ENCODE results near the gene HAGH.
"Not testable (repeated sequence)": the region's sequence is repeated elsewhere in the genome, so short reads cannot be mapped to it uniquely, and the experiment has no call there.

HAGH gene

GRCh38 chr16:1810106-1810505, 16.5 kb downstream of the HAGH start:
- DNase-seq (ENCODE audit: low spot score): no peak

- no peak for DNase-seq (ENCODE audit: low spot score)
Measured at GRCh38 chr16:1809281-1809801, 17.3 kb downstream of the HAGH start.

- no peak for DNase-seq (ENCODE audit: low spot score)
Measured at GRCh38 chr16:1808691-1809090, 17.9 kb downstream of the HAGH start.

- no peak for DNase-seq (ENCODE audit: low spot score)
Measured at GRCh38 chr16:1807626-1808025, 19.0 kb downstream of the HAGH start.

- DNase-seq (ENCODE audit: low spot score): no peak
Measured at GRCh38 chr16:1800701-1801100, 25.9 kb downstream of the HAGH start.

- not testable (repeated sequence) for DNase-seq (ENCODE audit: low spot score)
Measured at GRCh38 chr16:1799263-1799662, 27.4 kb downstream of the HAGH start.

GRCh38 chr16:1794908-1795666, 31.5 kb downstream of the HAGH start:
- DNase-seq (ENCODE audit: low spot score): no peak

GRCh38 chr16:1794221-1794871, 32.3 kb downstream of the HAGH start:
- DNase-seq (ENCODE audit: low spot score): no peak

- DNase-seq (ENCODE audit: low spot score): no peak
Measured at GRCh38 chr16:1793578-1794220, 32.9 kb downstream of the HAGH start, which contains the start of gene IGFALS. TSS of gene IGFALS (minus strand) at chr16:1793705. CDS start at chr16:1793652, 53 bp downstream.

GRCh38 chr16:1792836-1793577, 33.6 kb downstream of the HAGH start:
- DNase-seq (ENCODE audit: low spot score): no peak

- no peak for DNase-seq (ENCODE audit: low spot score)
Measured at GRCh38 chr16:1791943-1792812, 34.4 kb downstream of the HAGH start.

- DNase-seq (ENCODE audit: low spot score): no peak
Measured at GRCh38 chr16:1791256-1791942, 35.2 kb downstream of the HAGH start.

GRCh38 chr16:1790611-1791255, 35.9 kb downstream of the HAGH start:
- DNase-seq (ENCODE audit: low spot score): no peak

GRCh38 chr16:1790261-1790610, 36.4 kb downstream of the HAGH start:
- no peak for DNase-seq (ENCODE audit: low spot score)

- DNase-seq (ENCODE audit: low spot score): no peak
Measured at GRCh38 chr16:1789643-1790045, 37.0 kb downstream of the HAGH start.

- no peak for DNase-seq (ENCODE audit: low spot score)
Measured at GRCh38 chr16:1788708-1789100, 37.9 kb downstream of the HAGH start.

- no peak for DNase-seq (ENCODE audit: low spot score)
Measured at GRCh38 chr16:1788095-1788707, 38.4 kb downstream of the HAGH start.

- DNase-seq (ENCODE audit: low spot score): no peak
Measured at GRCh38 chr16:1787322-1788094, 39.1 kb downstream of the HAGH start.

- DNase-seq (ENCODE audit: low spot score): no peak
Measured at GRCh38 chr16:1787056-1787321, 39.6 kb downstream of the HAGH start.
